ENCODE data around the gene IST1. TPM values are rescaled to one million over a fixed set of nuclear protein-coding genes. Genes with fewer than 3 reads are reported as not detected.

Gene IST1
- total and polyA plus RNA-seq, 2 donors (not counting 1 experiment from before 2014, with no cell fraction given) = 139 to 221 TPM

DNA sequence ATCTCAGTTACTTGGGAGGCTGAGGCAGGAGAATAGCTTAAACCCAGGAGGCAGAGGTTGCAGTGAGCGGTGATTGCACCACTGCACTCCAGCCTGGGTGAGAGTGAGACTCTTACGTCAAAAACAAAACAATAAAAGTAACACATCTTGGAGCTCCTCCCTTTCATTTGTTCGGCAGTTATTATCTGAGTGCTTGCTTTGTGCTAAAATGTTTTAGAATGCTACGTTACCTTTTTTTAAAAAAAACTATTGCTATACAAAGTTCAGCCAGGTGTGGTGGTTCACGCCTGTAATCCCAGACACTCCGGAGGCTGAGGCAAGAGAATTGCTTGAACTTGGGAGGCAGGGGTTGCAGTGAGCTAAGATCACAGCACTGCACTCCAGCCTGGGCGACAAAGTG lies 15.8 kb downstream of the IST1 start:
- H3K4me2 ChIP-seq (ENCODE audit: extremely low read depth, insufficient read depth, low read length) = no peak overlapping the region
- H3K27me3 ChIP-seq (ENCODE audit: control insufficient read depth, insufficient read depth, low read length) = no peaks in the 10 kb centered on the region
- H4K20me1 ChIP-seq (ENCODE audit: control insufficient read depth, extremely low read depth, insufficient read depth, low read length) = peaks cover 5% of the 10 kb centered on the region
- H3K27ac ChIP-seq (ENCODE audit: insufficient read depth, low read length) = no peak overlapping the region
- TF ChIP-seq, protein P1, sequence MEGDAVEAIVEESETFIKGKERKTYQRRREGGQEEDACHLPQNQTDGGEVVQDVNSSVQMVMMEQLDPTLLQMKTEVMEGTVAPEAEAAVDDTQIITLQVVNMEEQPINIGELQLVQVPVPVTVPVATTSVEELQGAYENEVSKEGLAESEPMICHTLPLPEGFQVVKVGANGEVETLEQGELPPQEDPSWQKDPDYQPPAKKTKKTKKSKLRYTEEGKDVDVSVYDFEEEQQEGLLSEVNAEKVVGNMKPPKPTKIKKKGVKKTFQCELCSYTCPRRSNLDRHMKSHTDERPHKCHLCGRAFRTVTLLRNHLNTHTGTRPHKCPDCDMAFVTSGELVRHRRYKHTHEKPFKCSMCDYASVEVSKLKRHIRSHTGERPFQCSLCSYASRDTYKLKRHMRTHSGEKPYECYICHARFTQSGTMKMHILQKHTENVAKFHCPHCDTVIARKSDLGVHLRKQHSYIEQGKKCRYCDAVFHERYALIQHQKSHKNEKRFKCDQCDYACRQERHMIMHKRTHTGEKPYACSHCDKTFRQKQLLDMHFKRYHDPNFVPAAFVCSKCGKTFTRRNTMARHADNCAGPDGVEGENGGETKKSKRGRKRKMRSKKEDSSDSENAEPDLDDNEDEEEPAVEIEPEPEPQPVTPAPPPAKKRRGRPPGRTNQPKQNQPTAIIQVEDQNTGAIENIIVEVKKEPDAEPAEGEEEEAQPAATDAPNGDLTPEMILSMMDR (conservative IDR thresholded peaks at IDR 0.05 in 1 of 2, IDR thresholded peaks at IDR 0.05 in 1 of 2; ENCODE audit: low read depth in 1 of 2, low read length in 2 of 2) = no peak
- no peak for TF ChIP-seq EZH2 (IDR thresholded peaks at IDR 0.05; ENCODE audit: low read length, missing control alignments)
- H3K9me3 ChIP-seq (ENCODE audit: control insufficient read depth, insufficient read depth, low read depth, low read length) = no peaks in the 10 kb centered on the region
- DNase-seq (ENCODE audit: low read depth in 2 of 2) = no peak
- no peak overlapping the region for H3K9ac ChIP-seq (ENCODE audit: insufficient read depth, low read length)
- H3K4me1 ChIP-seq (ENCODE audit: control insufficient read depth, extremely low read depth, insufficient read depth, low read length) = no peaks in the 10 kb centered on the region
- no peaks in the 10 kb centered on the region for H3K36me3 ChIP-seq (ENCODE audit: control insufficient read depth, insufficient read depth, low read length)
- H2AFZ ChIP-seq (ENCODE audit: low read length) = no peak overlapping the region
- peaks cover 96% of the 10 kb centered on the region for H3K79me2 ChIP-seq (ENCODE audit: control insufficient read depth, insufficient read depth, low read length)
- H3K4me3 ChIP-seq (replicated peaks in 1 of 4; ENCODE audit: control extremely low read depth in 1 of 4, insufficient read depth in 1 of 4, low read depth in 3 of 4, low read length in 4 of 4) = no peak overlapping the region

DNA sequence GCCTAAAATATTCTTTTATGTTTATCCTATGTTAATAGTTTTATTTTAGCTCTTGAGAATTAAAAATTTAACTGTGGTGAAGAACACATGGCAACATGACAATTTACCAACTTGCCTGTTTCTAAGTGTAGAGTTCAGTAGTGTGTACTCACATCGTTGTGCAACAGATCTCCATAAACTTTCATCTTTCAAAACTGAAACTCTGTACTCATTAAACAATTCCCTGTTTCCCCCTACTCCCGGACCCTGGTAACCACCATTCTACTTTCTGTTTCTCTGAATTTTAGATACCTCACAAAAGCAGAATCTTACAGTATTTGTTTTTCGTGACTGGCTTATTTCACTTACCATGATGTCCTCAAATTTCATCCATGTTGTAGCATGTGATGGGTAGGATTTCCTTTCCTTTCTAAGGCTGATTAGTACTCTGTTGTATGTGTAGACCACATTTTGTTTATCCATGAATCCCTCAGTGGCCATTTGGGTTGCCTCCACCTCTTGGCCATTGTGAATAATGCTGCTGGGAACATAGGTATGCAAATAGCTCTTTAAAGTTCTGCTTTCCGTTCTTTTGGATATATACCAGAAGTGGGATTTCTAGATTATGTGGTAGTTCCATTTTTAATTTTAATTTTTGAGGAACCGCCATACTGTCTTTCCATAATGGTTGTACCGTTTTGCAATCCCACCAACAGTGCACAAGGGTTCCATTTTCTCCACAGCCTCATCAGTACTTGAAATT lies 17.4 kb downstream of the IST1 start:
- H3K36me3 ChIP-seq (ENCODE audit: control insufficient read depth, insufficient read depth, low read length) = peaks cover 4% of the 10 kb centered on the region
- peaks cover 5% of the 10 kb centered on the region for H4K20me1 ChIP-seq (ENCODE audit: control insufficient read depth, extremely low read depth, insufficient read depth, low read length)
- no peak overlapping the region for H3K27ac ChIP-seq (ENCODE audit: insufficient read depth, low read length)
- TF ChIP-seq EZH2 (IDR thresholded peaks at IDR 0.05; ENCODE audit: low read length, missing control alignments) = no peak
- TF ChIP-seq, protein P1 (conservative IDR thresholded peaks at IDR 0.05 in 1 of 2, IDR thresholded peaks at IDR 0.05 in 1 of 2; ENCODE audit: low read depth in 1 of 2, low read length in 2 of 2) = no peak
- H3K4me2 ChIP-seq (ENCODE audit: extremely low read depth, insufficient read depth, low read length) = no peak overlapping the region
- H3K9me3 ChIP-seq (ENCODE audit: control insufficient read depth, insufficient read depth, low read depth, low read length) = no peaks in the 10 kb centered on the region
- H2AFZ ChIP-seq (ENCODE audit: low read length) = no peak overlapping the region
- H3K9ac ChIP-seq (ENCODE audit: insufficient read depth, low read length) = no peak overlapping the region
- H3K4me3 ChIP-seq (replicated peaks in 1 of 4; ENCODE audit: control extremely low read depth in 1 of 4, insufficient read depth in 1 of 4, low read depth in 3 of 4, low read length in 4 of 4) = no peak overlapping the region
- H3K27me3 ChIP-seq (ENCODE audit: control insufficient read depth, insufficient read depth, low read length) = no peaks in the 10 kb centered on the region
- H3K4me1 ChIP-seq (ENCODE audit: control insufficient read depth, extremely low read depth, insufficient read depth, low read length) = no peaks in the 10 kb centered on the region
- H3K79me2 ChIP-seq (ENCODE audit: control insufficient read depth, insufficient read depth, low read length) = peaks cover 92% of the 10 kb centered on the region
- DNase-seq (ENCODE audit: low read depth in 2 of 2) = no peak

DNA sequence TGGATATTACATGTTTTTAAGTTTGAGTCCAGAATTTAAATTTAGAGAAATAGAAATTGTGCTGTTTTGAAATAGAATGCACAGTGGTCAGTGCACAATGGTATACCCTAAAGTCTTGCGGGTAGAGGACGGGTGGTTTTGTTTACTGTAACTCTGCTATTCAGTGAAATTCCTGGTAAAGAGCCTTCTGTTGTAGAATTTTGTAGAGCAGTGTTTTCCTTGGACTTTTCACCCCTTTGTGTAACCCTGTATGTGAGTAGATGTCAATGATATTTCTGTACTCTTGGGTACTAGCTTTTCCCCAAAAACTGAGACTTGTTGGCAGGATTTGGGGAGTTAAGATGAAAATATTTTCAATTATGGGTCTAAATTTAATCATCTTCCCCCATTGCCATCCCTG lies 19.5 kb downstream of the IST1 start:
- H2AFZ ChIP-seq (ENCODE audit: low read length) = no peak overlapping the region
- no peaks in the 10 kb centered on the region for H3K9me3 ChIP-seq (ENCODE audit: control insufficient read depth, insufficient read depth, low read depth, low read length)
- TF ChIP-seq, protein P1 (conservative IDR thresholded peaks at IDR 0.05 in 1 of 2, IDR thresholded peaks at IDR 0.05 in 1 of 2; ENCODE audit: low read depth in 1 of 2, low read length in 2 of 2) = no peak
- no peak overlapping the region for H3K9ac ChIP-seq (ENCODE audit: insufficient read depth, low read length)
- no peak overlapping the region for H3K27ac ChIP-seq (ENCODE audit: insufficient read depth, low read length)
- DNase-seq (ENCODE audit: low read depth in 2 of 2) = no peak
- no peaks in the 10 kb centered on the region for H4K20me1 ChIP-seq (ENCODE audit: control insufficient read depth, extremely low read depth, insufficient read depth, low read length)
- peaks cover 3% of the 10 kb centered on the region for H3K4me1 ChIP-seq (ENCODE audit: control insufficient read depth, extremely low read depth, insufficient read depth, low read length)
- H3K4me2 ChIP-seq (ENCODE audit: extremely low read depth, insufficient read depth, low read length) = no peak overlapping the region
- peaks cover 14% of the 10 kb centered on the region for H3K36me3 ChIP-seq (ENCODE audit: control insufficient read depth, insufficient read depth, low read length)
- no peak overlapping the region for H3K4me3 ChIP-seq (replicated peaks in 1 of 4; ENCODE audit: control extremely low read depth in 1 of 4, insufficient read depth in 1 of 4, low read depth in 3 of 4, low read length in 4 of 4)
- no peaks in the 10 kb centered on the region for H3K27me3 ChIP-seq (ENCODE audit: control insufficient read depth, insufficient read depth, low read length)
- peaks cover 88% of the 10 kb centered on the region for H3K79me2 ChIP-seq (ENCODE audit: control insufficient read depth, insufficient read depth, low read length)

Data from fibroblast of lung (primary cell).